GM12878 (cell line): ENCODE measurements around the gene RIC8B. TPM values are rescaled to one million over a fixed set of nuclear protein-coding genes. Genes with fewer than 3 reads are reported as not detected.

Experiments used
- BRCA1 ChIP-seq: IDR thresholded peaks from 2 replicates; pipeline ENCODE4 v1.6.1; 2011; ENCODE audit warnings: low read depth, low read length, improper control_type of control experiment
- CBX5 ChIP-seq: sonication (generic); IDR thresholded peaks from 2 replicates; pipeline ENCODE4 v1.6.1; 2016; ENCODE audit warnings: low read depth, moderate library complexity, mild to moderate bottlenecking, inconsistent platforms
- HSF1 ChIP-seq: fragments of 150-350 bp; IDR thresholded peaks from 2 replicates; pipeline ENCODE4 v1.6.1; 2014; ENCODE audit warnings: mild to moderate bottlenecking, low read depth, low read length
- IRF5 ChIP-seq: fragments of 450-650 bp; IDR thresholded peaks from 2 replicates; pipeline ENCODE4 v1.6.1; 2017; ENCODE audit warnings: borderline replicate concordance
- MTA2 ChIP-seq: fragments of 450-650 bp; IDR thresholded peaks from 2 replicates; pipeline ENCODE4 v1.6.1; 2016; ENCODE audit warnings: low read depth, mild to moderate bottlenecking, moderate library complexity
- RFX5 ChIP-seq: IDR thresholded peaks from 2 replicates; pipeline ENCODE4 v1.6.1; 2011; ENCODE audit warnings: low read depth, low read length, improper control_type of control experiment
- TARDBP ChIP-seq: IDR thresholded peaks from 2 replicates; pipeline ENCODE4 v1.6.1; 2016; ENCODE audit warnings: borderline replicate concordance
- USF1 ChIP-seq: IDR thresholded peaks from 2 replicates; pipeline ENCODE4 v1.6.1; 2011; ENCODE audit warnings: borderline replicate concordance, low read depth, mild to moderate bottlenecking, moderate library complexity, mixed read lengths, low read length; ENCODE audit not compliant: insufficient read depth; ENCODE audit errors: extremely low read length
- WRNIP1 ChIP-seq: IDR thresholded peaks from 2 replicates; pipeline ENCODE4 v1.6.1; 2011; ENCODE audit warnings: low read depth, low read length, improper control_type of control experiment, borderline replicate concordance
- YY1 ChIP-seq: IDR thresholded peaks from 2 replicates; pipeline ENCODE4 v1.6.1; 2011; ENCODE audit warnings: low read depth, mild to moderate bottlenecking, low read length
- ZNF274 ChIP-seq: IDR thresholded peaks from one replicate; pipeline ENCODE4 v1.8.0; 2011; ENCODE audit not compliant: insufficient read length, insufficient read depth
- polyA plus RNA-seq, 11 experiments: library from polyadenylated mRNA; depleted of rRNA in 4 of 11; unstranded in 6 of 11; stranded (reverse) in 5 of 11; fragments of >200 nt; fragmentation: Nextera tagmentation in 4 of 11; fragmentation: Illumina TruSeq in 1 of 11; extraction: Ambion mirVana in 4 of 11; extraction: Trizol in 1 of 11; gene quantifications; 1 replicate in 1 of 11; 2 replicates in 10 of 11; pipeline versions ENCODE4 v1.2.1 to v1.2.3, GENCODE V29; 2011 to 2016; ENCODE audit warnings: inconsistent platforms in 2 of 11, missing spikeins in 2 of 11, low read depth in 1 of 11
- total RNA-seq, 4 experiments: library from RNA; depleted of rRNA in 3 of 4; stranded (reverse); fragments of >200 nt in 3 of 4; fragmentation: Illumina TruSeq in 1 of 4; extraction: Trizol in 1 of 4; gene quantifications; 2 replicates each; pipeline versions ENCODE4 v1.2.1 to v1.2.3, GENCODE V29; 2013 to 2021

RIC8B gene
- total and polyA plus RNA-seq, 10 of the 15 experiments (the other 5 are each of a cell fraction or from before 2014, with no cell fraction given), result 2.3 to 10.8 (median 6.2) TPM

- TF ChIP-seq USF1 (no peak), BRCA1 (no peak), ZNF274 (no peak), MTA2 (no peak), IRF5 (no peak), HSF1 (no peak), WRNIP1 (no peak), CBX5 (no peak), RFX5 (no peak), YY1 (no peak), TARDBP (no peak)
Observed at GRCh38 chr12:106804668-106805067, 30.2 kb downstream of the RIC8B start (continued).
